Astrocyte of the cerebellum (primary cell): ENCODE data around the gene GPBP1L1.
"Not testable (repeated sequence)": the region's sequence is repeated elsewhere in the genome, so short reads cannot be mapped to it uniquely, and the experiment has no call there.

Experiments used
- DNase-seq: peaks from one replicate; pipeline ENCODE4 v3.0.0-alpha.2; 2011; ENCODE audit warnings: low read depth
- H3K4me3 ChIP-seq: 2 replicates; pipeline ENCODE4 v1.5.1; 2011; ENCODE audit warnings: mild to moderate bottlenecking, low read depth, low read length, moderate library complexity
- CTCF ChIP-seq: IDR thresholded peaks from 2 replicates; pipeline ENCODE4 v1.5.1; 2012; ENCODE audit warnings: low read length, low read depth, moderate library complexity, mild to moderate bottlenecking; ENCODE audit errors: missing control alignments
- in situ Hi-C: cut with HindIII; loops from 2 replicates; pipeline ENCODE4 v1.10.0; 2017; ENCODE audit warnings: low sequenced_read_pairs

Gene GPBP1L1

GRCh38 chr1:45679123-45679522, 7.2 kb downstream of the GPBP1L1 start:
- in situ Hi-C loops = no loop called here
- no peak for TF ChIP-seq CTCF
- no peak overlapping the region for H3K4me3 ChIP-seq
- DNase-seq = no peak

- in situ Hi-C loops = no loop called here
- H3K4me3 ChIP-seq = no peak overlapping the region
- no peak for DNase-seq
- TF ChIP-seq CTCF = no peak
These were observed 7.8 kb downstream of the GPBP1L1 start for GRCh38 chr1:45678489-45678888.

- TF ChIP-seq CTCF = no peak
- DNase-seq = no peak
- in situ Hi-C loops = no loop called here
- H3K4me3 ChIP-seq = no peak overlapping the region
These were observed 8.5 kb downstream of the GPBP1L1 start for GRCh38 chr1:45677751-45678245.

GRCh38 chr1:45676553-45676952, 9.8 kb downstream of the GPBP1L1 start:
- DNase-seq, H3K4me3 ChIP-seq, in situ Hi-C loops: not testable (repeated sequence)

- no peak for TF ChIP-seq CTCF
- no peak overlapping the region for H3K4me3 ChIP-seq
- in situ Hi-C loops = no loop called here
- DNase-seq = no peak
These were observed 11.9 kb downstream of the GPBP1L1 start for GRCh38 chr1:45674478-45674877.

GRCh38 chr1:45673956-45674355, 12.4 kb downstream of the GPBP1L1 start:
- no peak for TF ChIP-seq CTCF
- in situ Hi-C loops = no loop called here
- no peak for DNase-seq
- no peak overlapping the region for H3K4me3 ChIP-seq

GRCh38 chr1:45669859-45670655, 16.3 kb downstream of the GPBP1L1 start:
- no peak overlapping the region for H3K4me3 ChIP-seq
- DNase-seq = no peak
- in situ Hi-C loops = no loop called here
- no peak for TF ChIP-seq CTCF
